ENCODE measurements around the gene PER3.

The PER3 gene

DNA sequence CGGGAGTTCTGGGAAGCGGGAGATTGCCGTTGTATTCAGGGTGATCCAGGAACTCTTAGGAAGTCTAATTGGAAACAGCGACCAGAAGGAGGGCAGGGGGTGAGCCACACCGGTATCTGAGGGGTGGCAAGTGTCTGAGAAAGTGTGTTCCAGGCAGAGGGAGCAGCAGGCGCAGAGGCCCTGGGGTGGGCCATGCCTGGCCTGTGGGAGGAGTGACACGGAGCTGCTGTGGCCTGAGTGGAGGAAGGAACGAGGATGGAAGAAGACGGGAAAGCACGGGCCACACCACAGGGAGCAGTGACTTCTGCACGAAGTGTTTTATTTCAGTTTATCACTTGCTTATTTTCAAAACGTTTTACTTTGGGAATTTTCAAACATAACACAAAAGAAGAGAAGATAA lies 11.3 kb downstream of the PER3 start:
- TF ChIP-seq TOX (CRISPR knock-in tag; IDR thresholded peaks at IDR 0.05; ENCODE audit: borderline replicate concordance): no peak
- no peak for ATAC-seq

DNA sequence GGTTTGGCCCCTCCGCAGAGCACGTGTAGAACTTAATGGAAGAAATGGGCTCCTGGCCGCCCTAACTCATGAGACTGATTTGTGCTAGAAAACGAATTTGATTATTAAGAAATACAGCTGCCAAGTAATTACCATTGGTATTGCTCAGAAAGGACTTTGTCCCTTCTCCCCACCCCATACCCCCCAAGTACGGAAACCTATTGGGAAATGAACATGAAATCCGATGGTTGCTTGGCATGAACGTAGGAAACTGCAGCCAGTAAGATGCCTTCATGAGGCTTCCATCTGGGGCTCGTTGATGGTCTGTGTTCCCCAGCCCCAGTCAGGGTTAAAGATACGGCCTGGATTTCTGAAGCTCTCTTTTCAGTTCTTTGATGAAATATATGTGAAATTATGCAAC lies 21.4 kb downstream of the PER3 start:
- ATAC-seq: no peak
- TF ChIP-seq RARB (CRISPR knock-in tag; IDR thresholded peaks at IDR 0.05): no peak
- no peak for TF ChIP-seq ZNF8 (CRISPR knock-in tag; IDR thresholded peaks at IDR 0.05)
- no peak for TF ChIP-seq ZFP3 (CRISPR knock-in tag; IDR thresholded peaks at IDR 0.05)
- no peak for TF ChIP-seq CREB5 (CRISPR knock-in tag; IDR thresholded peaks at IDR 0.05; ENCODE audit: low read depth)
- TF ChIP-seq TOX (CRISPR knock-in tag; IDR thresholded peaks at IDR 0.05; ENCODE audit: borderline replicate concordance): no peak
- no peak for TF ChIP-seq SNAI2 (CRISPR knock-in tag; IDR thresholded peaks at IDR 0.05)
- no peak for TF ChIP-seq CSRNP3 (CRISPR knock-in tag; IDR thresholded peaks at IDR 0.05)
- no peak for TF ChIP-seq PATZ1 (CRISPR knock-in tag; IDR thresholded peaks at IDR 0.05; ENCODE audit: borderline replicate concordance)
- TF ChIP-seq ARNTL (CRISPR knock-in tag; IDR thresholded peaks at IDR 0.05; ENCODE audit: borderline replicate concordance, low read depth): no peak
- TF ChIP-seq OSR1 (CRISPR knock-in tag; IDR thresholded peaks at IDR 0.05): no peak
- no peak for TF ChIP-seq GLIS3 (CRISPR knock-in tag; IDR thresholded peaks at IDR 0.05)
- no peak for TF ChIP-seq CSDC2 (CRISPR knock-in tag; IDR thresholded peaks at IDR 0.05)
- TF ChIP-seq TSHZ2 (CRISPR knock-in tag; IDR thresholded peaks at IDR 0.05): no peak

GRCh38 chr1:7808253-7808844 lies 24.3 kb downstream of the PER3 start:
- TF ChIP-seq ZNF8 (CRISPR knock-in tag; IDR thresholded peaks at IDR 0.05): no peak
- no peak for TF ChIP-seq RARB (CRISPR knock-in tag; IDR thresholded peaks at IDR 0.05)
- TF ChIP-seq GLIS3 (CRISPR knock-in tag; IDR thresholded peaks at IDR 0.05): no peak
- TF ChIP-seq ESRRG (CRISPR knock-in tag; IDR thresholded peaks at IDR 0.05): no peak
- TF ChIP-seq ZNF565 (CRISPR knock-in tag; conservative IDR thresholded peaks at IDR 0.05; ENCODE audit: low read depth): no peak
- no peak for TF ChIP-seq POU6F1 (CRISPR knock-in tag; IDR thresholded peaks at IDR 0.05; ENCODE audit: borderline replicate concordance, low read depth)
- no peak for TF ChIP-seq SNAI2 (CRISPR knock-in tag; IDR thresholded peaks at IDR 0.05)
- no peak for TF ChIP-seq PATZ1 (CRISPR knock-in tag; IDR thresholded peaks at IDR 0.05; ENCODE audit: borderline replicate concordance)
- peak; percentile 68; the same call in 2 of the 3 replicates for ATAC-seq
